ENCODE results near the gene MSLN.

Gene MSLN

DNA sequence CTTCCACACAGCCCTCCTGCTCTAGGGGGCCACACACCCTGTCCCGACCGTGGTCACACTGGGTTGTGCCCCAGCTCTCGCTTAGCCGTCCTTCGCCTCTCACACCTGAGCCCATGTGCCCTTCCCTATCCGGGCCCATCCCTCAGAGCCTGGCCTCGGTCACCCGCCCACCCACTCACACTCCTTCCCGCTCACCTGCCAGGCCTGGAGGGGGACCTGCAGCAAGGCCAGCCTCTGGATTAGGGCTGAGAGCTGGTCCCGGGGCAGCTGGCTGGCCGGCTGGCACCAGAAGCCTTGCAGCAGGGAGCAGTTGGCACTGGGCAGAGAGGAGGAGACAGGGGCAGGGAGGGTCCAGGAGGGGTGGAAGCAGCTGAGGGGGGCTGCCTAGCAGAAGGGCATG is 17.9 kb downstream of the MSLN start:
- no peak for DNase-seq

DNA sequence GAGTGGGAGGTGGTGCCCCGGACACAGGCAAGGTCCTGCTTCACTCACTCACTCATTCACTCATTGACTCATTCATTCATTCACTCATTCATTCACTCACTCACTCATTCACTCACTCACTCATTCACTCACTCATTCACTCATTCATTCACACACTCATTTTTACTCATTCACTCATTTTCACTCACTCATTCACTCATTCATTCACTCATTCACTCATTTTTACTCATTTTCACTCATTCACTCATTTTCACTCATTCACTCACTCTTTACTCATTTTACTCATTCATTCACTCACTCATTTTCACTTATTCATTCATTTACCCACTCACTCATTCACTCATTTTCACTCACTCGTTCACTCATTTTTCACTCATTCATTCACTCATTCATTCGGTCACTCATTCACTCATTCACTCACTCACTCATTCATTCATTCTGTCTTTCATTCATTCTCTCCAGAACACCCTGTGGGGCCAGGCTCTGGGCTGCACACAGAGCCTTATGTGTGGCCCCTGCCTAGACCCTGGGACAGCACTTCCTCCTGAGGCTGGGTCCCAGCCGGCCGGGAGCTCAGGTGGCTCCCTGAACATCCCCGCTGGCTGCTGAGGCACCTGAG is 18.5 kb downstream of the MSLN start:
- DNase-seq, result no peak

DNA sequence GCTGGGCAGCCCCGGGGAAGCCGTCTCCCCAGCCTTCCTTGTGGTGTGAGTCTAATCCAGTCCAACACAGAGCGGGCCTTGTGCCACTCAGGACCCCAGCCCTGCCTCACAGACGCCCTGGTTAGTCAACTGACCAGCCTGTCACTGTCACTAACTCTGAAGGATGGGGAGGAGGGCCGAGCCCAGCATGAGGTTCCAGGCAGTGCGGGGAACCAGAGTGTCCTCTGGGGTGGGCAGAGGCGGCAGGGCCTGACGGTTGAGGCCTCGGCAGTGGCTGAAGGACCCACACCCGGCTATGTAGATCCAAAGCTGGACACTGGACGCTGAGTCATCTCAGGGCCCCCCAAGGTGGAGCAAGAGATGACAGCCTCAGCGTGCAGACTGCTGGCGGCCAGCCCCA is 19.0 kb downstream of the MSLN start:
- DNase-seq, result no peak

DNA sequence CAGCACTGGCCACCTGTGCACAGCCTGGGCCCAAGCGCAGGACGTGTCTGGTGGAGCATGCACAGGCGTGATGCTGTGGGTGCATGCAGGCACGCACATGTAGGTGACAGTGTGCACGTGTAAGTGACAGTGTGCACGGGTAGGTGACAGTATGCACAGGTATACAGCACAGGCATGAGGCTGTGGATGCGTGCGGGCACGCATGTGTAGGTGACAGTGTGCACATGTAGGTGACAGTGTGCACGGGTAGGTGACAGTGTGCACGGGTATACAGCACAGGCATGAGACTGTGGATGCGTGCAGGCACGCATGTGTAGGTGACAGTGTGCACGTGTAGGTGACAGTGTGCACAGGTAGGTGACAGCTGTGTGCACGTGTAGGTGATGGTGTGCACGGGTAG is 19.8 kb downstream of the MSLN start:
- DNase-seq, result no peak

DNA sequence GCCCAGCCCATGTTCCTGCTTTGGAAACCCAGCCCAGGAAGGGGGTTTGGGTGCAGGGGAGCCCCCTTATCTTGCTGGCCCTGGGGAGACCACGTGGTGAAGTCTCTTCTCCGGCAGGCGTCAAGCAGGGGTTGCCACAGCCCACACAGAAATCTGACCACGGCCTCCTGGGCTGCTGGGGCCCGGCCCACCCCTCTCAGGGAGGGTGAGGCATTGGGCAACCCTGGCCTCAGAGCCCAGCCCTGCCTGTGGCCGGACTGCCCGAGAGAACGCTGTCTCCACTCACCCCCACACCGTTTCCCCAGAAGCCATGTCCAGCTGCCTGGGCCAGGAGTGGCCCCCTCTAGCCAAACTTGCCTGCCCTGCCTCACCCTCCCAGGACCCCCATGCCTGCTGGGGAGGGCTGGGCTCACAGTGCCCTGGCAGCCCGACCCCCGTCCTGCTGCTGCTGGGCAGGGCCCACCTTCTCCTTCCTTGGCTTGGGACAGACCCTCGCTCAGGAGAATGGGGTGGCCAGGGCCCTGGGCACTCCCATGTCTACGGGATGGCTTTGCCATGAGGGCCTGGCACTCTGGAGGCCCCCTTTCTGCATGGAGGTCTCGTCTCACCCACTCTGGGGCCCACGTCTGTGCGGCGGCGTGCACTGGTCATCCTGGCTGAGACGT is 20.9 kb downstream of the MSLN start:
- DNase-seq, result no peak

DNA sequence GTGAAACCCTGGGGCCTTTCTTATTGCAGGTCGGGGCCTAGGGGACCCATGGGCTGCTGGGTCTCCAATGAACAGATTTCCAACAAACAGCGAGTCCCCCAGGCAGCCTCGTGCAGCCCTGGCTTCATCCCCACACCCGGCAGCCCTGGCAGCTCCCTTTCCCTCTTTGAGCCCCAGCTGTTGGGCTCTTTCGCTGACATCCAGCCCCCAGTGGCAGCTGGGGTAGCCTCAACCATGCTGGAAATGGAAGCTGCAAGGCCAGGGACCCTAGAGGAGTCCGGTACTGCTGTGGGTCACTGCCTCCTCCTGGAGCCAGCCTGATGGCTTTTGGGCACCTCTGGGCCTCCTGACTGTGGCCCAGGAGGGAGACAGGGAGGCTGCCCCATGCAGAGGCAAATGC is 21.7 kb downstream of the MSLN start:
- DNase-seq, result no peak

DNA sequence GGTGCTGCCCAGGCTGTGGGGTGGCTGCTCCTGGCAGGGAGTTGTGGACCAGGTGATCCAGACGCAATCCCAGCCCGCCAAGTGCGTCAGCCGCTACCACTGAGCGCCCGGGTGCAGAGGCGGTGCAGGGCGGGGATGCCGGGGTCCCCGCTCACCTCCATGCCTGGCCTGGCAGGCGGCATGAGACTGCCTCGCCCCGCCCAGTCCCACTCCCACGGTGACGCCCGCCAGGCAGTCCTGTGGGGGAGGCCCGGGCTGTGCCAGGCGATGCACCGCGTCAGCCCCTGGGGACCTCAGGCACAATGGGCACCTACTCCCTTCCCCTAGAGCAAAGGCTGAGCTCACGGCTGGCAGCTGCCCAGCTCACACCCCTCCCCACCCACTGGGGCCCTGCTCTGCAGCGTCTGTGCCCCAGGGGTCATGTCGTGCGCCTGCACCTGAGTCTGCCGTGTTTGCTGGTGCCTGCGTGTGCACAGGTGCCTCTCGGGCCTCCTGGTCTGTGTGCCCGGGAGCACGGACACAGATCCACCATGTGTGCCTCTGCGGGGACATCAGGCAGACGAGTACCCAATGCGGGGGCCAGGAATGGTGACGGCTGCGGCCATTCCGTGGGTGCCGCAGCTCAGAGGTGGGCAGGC is 22.4 kb downstream of the MSLN start:
- DNase-seq, result no peak

DNA sequence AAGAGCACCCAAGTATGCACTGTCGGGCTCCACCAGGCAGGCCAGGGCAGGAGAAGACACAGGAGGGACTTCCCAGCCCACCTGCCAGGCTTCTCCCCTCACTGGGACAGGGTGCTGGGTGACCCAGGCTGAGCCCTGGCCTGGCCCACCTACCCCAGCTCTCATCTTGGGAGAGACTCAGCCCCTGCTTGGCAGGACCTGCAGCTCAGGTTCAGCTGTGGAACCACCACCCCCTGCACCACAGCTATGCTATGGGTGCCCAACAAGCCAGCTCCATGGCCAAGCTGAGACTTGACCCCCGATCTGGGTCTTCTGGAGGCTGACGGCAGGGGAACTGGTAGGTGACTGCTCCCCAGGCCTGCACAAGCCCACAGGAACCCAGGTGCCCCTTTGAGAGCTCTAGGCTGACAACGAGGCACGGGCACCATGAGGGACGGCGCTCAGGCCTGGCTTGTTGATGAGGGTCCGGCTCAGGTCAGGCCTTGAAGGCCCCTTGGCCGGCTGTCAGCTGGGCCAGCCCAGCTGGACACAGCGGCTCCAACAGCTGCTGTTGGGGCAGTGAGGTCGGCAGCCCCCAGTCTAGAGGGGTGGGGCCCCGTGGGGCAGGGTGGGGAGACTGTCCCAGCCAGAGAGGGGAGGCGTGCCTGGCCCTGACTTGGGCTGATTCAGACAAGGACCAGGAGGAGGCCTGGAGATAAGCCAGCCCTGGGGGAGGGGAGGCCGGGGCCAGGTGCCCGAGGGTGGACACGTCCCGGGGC is 23.0 kb downstream of the MSLN start:
- DNase-seq, result no peak

DNA sequence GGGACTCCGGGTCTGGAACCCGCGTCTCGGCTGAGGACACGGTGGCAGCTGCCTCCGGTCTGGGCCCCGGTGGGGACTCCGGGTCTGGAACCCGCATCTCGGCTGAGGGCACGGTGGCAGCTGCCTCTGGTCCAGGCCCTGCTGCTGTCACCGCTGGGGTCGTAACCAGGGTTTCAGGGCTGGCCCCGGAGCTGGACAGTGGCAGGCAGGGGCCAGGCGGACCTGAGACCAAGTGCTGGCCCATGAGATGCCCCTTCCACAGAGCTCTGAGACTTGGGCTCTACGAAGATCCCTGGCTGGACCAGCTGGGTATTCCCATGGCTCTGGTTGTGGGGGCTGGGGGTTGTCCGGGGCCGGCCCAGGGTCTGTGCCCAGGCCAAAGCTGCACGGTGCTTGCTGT is 23.9 kb downstream of the MSLN start:
- no peak for DNase-seq

DNA sequence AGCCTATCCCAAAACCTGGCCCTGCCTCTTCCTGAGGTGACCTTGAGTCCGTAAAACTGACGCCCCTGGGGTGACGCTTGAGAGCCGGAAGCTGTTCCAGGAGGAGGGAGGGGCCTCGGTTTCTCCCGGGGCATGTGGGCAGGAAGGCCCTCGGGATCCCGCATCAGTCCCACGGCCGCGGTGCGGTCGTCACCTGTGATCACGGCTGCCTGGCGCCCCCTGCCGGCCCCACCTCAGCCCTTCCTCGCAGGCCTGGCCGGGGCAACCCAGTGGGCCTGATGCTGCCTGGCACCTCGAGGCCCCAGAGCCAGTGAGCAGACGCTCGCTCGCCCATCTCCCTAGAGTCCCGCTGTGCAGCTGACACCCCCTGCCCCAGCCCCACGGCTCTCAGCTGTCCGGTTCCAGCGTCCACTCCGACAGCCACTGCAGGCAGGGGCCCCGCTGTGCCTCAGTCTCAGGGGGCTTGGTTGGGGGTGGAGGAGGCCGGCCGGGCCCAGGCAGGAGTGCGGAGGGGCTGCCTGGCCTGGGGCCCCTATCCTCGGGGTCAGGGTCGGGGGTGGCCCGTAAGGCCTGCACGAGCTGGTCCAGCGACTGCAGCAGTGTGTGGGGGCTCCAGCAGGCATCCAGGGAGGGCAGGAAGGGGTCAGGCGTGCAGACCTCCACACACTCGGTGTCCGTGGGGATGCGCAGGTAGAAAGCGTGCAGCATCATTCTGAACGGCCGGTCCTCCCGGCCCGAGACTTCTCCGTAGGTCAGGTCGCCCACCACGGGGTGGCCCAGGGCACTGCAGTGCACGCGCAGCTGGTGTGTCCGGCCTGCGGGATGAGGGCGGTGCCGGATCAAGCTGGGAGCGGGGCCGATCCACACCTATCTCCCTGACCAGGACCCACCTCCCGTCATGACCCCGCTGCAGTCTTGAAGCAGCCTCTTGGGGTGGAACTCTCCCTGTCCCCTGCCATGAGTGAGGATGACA is 25.3 kb downstream of the MSLN start:
- DNase-seq, result peak; percentile 74

DNA sequence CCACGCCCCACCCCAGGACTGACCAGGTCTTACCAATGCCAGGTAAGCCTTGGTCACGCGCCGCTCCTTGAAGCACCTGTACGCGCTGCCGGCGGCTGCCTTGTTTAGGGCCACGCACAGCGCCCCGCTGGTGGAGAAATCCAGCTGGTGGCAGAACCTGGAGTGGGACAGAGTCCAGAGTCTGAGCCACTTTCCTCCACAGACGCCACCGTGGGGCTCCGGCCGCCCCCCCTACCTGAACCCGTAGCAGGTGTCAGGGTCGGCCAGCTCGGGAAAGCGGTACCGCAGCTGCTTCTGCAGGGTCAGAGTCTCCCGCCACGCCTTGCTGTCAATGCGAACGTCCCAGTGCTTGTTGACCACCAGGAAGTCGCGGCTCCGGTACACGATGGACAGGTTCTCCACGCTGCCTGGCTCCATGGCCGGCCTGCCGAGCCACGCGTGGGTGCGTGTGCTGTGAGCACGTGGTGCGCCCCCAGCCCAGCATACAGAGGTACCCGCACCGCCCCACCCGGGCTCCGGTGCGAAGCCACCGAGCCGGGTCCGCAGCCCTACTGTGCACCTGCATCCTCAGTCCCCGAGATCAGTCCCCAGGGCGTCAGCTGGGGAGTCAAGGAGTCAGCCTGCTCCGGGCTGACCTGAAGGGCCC is 26.9 kb downstream of the MSLN start:
- no peak for DNase-seq

DNA sequence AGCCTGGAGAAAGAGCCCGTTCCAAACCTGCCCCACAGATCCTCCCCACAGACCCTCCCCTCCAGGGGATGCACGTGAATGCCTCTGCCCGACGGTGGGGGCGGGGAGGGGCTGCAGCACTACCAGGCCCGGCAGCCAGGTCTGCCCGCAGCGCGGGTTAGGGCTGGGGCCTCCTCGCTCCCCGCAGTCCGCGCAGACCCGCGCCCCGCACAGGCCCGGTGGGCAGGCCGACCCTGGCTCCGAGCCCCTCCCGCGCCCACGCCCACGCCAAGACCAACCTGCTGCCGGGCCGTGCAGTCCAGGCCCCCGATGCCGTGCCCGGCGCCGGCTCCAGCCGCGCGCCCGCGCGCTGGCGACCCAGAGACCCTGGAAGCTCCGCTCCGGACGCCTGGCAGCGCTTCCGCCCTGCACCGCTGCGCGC is 27.5 kb downstream of the MSLN start, which contains the start of gene RPUSD1:
Gene RPUSD1 (minus strand): TSS at position 404 of the 421 bp plus-strand sequence. CDS start 644 bp downstream, outside the sequence.
- DNase-seq, result no peak

DNA sequence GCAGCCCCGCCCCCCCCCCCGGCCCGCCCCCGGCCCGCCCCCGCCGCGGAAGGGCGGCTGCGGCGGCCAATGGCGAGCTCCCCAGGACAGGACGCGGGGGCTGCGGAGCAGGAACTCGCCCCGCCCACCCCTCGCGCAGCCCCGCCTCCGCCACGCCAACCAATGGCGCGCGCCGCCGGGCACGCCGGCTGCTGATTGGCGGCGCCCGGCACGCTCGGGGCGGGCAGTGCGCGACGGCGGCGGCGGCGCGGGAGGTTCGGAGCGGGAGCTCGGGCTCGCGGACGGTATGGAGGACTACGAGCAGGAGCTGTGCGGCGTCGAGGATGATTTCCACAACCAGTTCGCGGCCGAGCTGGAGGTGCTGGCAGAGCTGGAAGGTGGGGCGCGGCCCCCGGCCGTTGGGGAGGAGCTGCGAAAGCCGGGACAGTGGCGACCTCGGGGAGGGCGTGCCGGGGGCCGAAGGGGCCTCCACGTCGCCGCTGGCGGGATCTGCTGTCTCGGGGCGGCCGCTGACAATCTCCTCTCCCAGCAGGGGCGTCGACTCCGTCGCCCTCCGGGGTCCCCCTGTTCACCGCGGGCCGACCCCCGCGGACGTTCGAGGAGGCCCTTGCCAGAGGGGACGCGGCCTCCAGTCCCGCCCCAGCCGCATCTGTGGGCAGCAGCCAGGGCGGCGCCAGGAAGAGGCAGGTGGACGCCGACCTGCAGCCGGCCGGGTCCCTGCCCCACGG is 28.0 kb downstream of the MSLN start, which contains the start of gene CHTF18:
Gene CHTF18 (plus strand): TSS at position 222 of the 728 bp plus-strand sequence. CDS start 65 bp downstream, at position 287.
- peak; percentile 94 for DNase-seq

DNA sequence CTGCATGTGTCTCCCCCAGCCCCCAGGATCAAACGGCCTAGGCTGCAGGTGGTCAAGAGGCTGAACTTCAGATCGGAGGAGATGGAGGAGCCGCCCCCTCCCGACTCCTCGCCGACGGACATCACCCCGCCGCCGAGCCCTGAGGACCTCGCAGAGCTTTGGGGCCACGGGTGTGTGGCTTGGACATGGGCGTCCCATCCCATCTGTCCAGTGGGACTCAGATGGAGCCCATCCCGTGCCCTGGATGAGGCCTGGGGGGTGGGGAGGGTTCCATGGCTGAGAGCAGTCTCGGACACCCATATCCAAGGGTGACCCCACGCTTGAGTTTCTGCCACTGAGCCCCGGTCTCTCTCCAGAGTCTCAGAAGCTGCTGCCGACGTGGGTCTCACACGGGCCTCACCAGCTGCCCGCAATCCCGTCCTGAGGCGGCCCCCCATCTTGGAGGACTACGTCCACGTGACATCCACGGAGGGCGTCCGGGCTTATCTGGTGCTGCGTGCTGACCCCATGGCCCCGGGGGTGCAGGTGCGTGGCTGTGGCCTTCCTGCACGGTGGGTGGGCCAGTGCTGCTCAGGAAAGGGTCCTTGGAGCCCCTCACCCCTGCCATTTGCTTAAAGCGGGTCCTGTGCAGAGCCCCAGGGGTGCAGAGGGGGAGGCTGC is 28.8 kb downstream of the MSLN start:
- no peak for DNase-seq

DNA sequence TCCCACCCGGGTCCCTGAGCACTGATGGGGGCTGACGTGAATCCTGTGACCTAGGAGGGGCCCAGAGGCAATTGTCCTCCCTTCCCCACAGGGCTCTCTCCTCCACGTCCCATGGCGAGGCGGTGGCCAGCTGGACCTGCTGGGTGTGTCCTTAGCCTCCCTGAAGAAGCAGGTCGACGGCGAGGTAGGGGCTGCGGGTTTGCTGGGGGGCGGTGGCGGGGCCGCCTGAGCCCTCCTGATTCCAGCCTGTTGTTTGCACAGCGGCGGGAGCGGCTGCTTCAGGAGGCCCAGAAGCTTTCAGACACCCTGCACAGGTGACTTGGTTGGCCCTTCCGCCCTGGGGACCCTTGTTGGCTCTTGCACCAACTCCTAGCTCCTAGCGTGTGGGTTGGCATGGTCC is 29.6 kb downstream of the MSLN start:
- DNase-seq, result no peak

DNA sequence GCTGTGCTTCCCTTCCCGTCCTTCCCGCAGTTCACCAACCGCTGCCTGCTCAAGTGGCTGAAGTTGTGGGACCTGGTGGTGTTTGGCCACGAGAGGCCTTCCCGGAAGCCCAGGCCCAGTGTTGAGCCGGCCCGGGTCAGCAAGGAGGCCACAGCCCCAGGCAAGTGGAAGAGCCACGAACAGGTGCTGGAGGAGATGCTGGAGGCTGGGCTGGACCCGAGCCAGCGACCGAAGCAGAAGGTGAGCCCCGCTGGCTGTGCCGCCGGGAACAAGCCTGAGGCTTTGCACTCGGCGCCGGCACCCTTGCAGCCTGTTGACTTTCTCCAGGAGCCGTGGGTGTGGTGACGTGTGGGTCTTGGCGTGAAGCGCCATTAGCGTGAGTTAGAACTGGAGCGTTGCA is 30.6 kb downstream of the MSLN start:
- DNase-seq, result no peak

DNA sequence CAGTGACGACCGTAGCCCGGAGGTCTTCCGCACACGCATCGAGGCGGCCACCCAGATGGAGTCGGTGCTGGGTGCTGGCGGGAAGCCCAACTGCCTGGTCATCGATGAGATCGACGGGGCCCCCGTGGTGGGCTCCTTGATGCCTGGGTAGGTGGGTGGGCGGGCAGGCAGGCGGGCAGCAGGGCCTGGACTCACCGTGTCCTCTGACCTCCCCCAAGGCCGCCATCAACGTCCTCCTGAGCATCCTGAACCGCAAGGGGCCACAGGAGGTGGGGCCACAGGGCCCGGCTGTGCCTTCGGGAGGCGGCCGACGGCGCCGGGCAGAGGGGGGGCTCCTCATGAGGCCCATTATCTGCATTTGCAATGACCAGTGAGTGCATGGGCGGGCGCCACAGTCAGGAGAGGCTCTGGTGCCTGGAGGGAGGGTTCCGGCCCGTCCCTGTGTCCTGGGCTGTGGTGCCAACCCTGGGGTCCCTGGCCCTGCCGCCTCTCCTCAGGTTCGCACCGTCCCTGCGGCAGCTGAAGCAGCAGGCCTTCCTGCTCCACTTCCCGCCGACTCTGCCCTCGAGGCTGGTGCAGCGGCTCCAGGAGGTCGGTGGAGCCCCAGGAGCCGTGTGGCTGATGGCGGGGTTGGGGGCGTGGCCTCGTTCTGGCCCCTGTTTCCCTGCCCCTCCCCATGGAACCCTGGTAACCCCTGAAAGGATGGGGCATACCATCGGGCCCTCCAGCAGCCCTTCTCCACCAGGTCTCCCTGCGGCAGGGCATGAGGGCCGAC is 31.9 kb downstream of the MSLN start:
- DNase-seq, result no peak

DNA sequence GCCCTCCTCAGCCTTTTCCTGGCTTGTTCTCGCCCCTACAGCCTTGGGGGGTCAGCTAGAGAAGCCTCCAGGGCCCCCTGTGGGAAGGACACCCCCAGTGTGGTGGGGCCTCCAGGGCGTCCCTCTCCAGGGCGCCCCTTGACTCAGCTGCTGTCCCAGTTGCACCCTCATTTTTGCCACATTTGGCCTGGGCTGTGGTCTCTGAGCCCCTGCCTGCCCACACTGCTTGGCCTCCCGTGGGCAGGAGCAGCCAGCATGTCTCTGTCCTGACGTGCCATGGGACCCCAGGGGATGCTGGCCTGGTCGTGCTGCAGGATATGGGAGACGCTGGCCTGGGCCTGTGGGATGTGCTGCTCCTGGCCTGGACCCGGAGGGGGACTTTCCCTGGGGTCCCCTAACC is 32.9 kb downstream of the MSLN start:
- DNase-seq, result no peak

DNA sequence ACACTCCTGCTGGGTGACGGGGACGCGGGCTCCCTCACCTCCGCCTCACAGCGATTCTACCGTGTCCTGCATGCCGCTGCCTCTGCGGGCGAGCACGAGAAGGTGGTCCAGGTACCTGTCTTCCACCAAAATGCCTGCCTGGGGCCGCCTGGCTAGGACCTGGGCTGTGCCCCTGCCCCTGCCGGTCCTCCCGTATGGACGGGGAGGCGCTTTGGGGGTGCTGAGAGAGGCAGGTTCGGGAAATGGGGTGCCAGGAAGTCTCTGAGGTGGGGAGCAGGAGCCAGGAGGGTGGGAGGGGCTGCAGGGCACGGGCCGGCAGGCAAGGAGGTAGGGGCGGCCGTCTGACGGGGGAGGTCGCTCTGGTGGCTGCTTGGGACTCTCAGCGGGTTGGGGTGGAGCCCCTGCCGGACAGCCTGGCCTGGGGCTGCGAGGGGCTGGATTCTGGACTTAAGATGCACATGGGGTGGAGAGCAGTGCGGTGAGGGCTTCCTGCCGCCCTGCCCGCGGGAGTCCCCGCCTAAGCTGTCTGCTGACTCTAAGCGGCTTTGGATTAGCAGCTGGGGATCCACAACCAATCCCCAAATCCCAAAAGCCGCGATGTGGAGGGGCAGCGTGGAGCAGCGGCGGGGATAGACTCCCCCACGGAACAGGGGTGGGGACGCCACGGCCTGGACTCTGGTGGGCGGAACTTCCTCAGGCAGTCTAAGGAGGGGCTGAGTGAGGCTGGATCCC is 33.7 kb downstream of the MSLN start:
- DNase-seq, result no peak
